ENCODE measurements around the gene SEC22B.
"Not testable (repeated sequence)": the region's sequence is repeated elsewhere in the genome, so short reads cannot be mapped to it uniquely, and the experiment has no call there.

DNA sequence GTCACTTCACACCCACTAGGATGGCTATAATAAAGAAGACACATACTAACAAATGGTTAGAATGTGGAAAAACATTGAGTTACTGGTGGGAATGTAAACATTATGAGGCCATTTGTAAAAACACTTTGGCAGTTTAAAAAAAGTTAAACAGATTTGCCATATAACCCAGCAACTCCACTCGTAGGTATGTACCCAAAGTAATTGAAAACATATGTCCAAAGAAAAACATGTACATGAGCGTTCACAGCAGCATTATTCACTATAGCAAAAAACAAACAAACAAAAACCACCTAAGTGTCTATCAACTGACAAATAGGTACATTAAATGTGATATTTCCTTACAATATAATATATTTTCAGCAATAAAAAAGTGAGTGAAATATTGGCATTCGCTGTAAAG is 12.3 kb upstream of the SEC22B start:
- not testable (repeated sequence) for TF ChIP-seq EZH2phosphoT487 (conservative IDR thresholded peaks at IDR 0.05; ENCODE audit: low read length)
- TF ChIP-seq, protein P1, sequence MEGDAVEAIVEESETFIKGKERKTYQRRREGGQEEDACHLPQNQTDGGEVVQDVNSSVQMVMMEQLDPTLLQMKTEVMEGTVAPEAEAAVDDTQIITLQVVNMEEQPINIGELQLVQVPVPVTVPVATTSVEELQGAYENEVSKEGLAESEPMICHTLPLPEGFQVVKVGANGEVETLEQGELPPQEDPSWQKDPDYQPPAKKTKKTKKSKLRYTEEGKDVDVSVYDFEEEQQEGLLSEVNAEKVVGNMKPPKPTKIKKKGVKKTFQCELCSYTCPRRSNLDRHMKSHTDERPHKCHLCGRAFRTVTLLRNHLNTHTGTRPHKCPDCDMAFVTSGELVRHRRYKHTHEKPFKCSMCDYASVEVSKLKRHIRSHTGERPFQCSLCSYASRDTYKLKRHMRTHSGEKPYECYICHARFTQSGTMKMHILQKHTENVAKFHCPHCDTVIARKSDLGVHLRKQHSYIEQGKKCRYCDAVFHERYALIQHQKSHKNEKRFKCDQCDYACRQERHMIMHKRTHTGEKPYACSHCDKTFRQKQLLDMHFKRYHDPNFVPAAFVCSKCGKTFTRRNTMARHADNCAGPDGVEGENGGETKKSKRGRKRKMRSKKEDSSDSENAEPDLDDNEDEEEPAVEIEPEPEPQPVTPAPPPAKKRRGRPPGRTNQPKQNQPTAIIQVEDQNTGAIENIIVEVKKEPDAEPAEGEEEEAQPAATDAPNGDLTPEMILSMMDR (IDR thresholded peaks at IDR 0.05; ENCODE audit: insufficient read depth, low read length, poor library complexity, severe bottlenecking): not testable (repeated sequence)
